Measurements from ENCODE around the gene SGSM2. TPM values are rescaled to one million over a fixed set of nuclear protein-coding genes. Genes with fewer than 3 reads are reported as not detected.

Gene SGSM2
- total and polyA plus RNA-seq, 2 of the 13 experiments (the other 11 are each of a cell fraction or from before 2014, with no cell fraction given): 30.4 to 51.3 TPM

GRCh38 chr17:2303204-2304188, 33.8 kb upstream of the SGSM2 start, which contains the start of the genes SMG6 and SRR (continued):
- TF ChIP-seq HNRNPL (IDR thresholded peaks at IDR 0.05; ENCODE audit: low read depth, low read length): no peak
- TF ChIP-seq, protein P1, sequence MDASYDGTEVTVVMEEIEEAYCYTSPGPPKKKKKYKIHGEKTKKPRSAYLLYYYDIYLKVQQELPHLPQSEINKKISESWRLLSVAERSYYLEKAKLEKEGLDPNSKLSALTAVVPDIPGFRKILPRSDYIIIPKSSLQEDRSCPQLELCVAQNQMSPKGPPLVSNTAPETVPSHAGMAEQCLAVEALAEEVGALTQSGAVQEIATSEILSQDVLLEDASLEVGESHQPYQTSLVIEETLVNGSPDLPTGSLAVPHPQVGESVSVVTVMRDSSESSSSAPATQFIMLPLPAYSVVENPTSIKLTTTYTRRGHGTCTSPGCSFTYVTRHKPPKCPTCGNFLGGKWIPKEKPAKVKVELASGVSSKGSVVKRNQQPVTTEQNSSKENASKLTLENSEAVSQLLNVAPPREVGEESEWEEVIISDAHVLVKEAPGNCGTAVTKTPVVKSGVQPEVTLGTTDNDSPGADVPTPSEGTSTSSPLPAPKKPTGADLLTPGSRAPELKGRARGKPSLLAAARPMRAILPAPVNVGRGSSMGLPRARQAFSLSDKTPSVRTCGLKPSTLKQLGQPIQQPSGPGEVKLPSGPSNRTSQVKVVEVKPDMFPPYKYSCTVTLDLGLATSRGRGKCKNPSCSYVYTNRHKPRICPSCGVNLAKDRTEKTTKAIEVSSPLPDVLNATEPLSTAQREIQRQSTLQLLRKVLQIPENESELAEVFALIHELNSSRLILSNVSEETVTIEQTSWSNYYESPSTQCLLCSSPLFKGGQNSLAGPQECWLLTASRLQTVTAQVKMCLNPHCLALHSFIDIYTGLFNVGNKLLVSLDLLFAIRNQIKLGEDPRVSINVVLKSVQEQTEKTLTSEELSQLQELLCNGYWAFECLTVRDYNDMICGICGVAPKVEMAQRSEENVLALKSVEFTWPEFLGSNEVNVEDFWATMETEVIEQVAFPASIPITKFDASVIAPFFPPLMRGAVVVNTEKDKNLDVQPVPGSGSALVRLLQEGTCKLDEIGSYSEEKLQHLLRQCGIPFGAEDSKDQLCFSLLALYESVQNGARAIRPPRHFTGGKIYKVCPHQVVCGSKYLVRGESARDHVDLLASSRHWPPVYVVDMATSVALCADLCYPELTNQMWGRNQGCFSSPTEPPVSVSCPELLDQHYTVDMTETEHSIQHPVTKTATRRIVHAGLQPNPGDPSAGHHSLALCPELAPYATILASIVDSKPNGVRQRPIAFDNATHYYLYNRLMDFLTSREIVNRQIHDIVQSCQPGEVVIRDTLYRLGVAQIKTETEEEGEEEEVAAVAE (CRISPR knock-in tag; IDR thresholded peaks at IDR 0.05; ENCODE audit: borderline replicate concordance): no peak
- TF ChIP-seq ATF2 (CRISPR knock-in tag; IDR thresholded peaks at IDR 0.05): peak; percentile 13; the same call in 1 of the 2 replicates
- TF ChIP-seq, protein P2, sequence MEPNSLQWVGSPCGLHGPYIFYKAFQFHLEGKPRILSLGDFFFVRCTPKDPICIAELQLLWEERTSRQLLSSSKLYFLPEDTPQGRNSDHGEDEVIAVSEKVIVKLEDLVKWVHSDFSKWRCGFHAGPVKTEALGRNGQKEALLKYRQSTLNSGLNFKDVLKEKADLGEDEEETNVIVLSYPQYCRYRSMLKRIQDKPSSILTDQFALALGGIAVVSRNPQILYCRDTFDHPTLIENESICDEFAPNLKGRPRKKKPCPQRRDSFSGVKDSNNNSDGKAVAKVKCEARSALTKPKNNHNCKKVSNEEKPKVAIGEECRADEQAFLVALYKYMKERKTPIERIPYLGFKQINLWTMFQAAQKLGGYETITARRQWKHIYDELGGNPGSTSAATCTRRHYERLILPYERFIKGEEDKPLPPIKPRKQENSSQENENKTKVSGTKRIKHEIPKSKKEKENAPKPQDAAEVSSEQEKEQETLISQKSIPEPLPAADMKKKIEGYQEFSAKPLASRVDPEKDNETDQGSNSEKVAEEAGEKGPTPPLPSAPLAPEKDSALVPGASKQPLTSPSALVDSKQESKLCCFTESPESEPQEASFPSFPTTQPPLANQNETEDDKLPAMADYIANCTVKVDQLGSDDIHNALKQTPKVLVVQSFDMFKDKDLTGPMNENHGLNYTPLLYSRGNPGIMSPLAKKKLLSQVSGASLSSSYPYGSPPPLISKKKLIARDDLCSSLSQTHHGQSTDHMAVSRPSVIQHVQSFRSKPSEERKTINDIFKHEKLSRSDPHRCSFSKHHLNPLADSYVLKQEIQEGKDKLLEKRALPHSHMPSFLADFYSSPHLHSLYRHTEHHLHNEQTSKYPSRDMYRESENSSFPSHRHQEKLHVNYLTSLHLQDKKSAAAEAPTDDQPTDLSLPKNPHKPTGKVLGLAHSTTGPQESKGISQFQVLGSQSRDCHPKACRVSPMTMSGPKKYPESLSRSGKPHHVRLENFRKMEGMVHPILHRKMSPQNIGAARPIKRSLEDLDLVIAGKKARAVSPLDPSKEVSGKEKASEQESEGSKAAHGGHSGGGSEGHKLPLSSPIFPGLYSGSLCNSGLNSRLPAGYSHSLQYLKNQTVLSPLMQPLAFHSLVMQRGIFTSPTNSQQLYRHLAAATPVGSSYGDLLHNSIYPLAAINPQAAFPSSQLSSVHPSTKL (CRISPR knock-in tag; IDR thresholded peaks at IDR 0.05): no peak; the same call in 1 of the 2 replicates
- no peak for TF ChIP-seq MLLT10 (CRISPR knock-in tag; IDR thresholded peaks at IDR 0.05)
- peak; percentile 63; the same call in 1 of the 2 replicates for TF ChIP-seq ZBTB38 (CRISPR knock-in tag; IDR thresholded peaks at IDR 0.05)
- peak; percentile 64; the same call in 1 of the 2 replicates for TF ChIP-seq KDM5A (IDR thresholded peaks at IDR 0.05; ENCODE audit: borderline replicate concordance, low read length)
- peak; percentile 46; the same call in 1 of the 2 replicates for TF ChIP-seq TFDP2 (CRISPR knock-in tag; IDR thresholded peaks at IDR 0.05)
- TF ChIP-seq ELF3 (CRISPR knock-in tag; IDR thresholded peaks at IDR 0.05): peak; percentile 36; the same call in 1 of the 2 replicates
- TF ChIP-seq ZNF691 (CRISPR knock-in tag; IDR thresholded peaks at IDR 0.05; ENCODE audit: borderline replicate concordance, low read depth): 0 out of 2 replicates have a peak, but pooled peaks have one; percentile 34
- TF ChIP-seq, protein P3, sequence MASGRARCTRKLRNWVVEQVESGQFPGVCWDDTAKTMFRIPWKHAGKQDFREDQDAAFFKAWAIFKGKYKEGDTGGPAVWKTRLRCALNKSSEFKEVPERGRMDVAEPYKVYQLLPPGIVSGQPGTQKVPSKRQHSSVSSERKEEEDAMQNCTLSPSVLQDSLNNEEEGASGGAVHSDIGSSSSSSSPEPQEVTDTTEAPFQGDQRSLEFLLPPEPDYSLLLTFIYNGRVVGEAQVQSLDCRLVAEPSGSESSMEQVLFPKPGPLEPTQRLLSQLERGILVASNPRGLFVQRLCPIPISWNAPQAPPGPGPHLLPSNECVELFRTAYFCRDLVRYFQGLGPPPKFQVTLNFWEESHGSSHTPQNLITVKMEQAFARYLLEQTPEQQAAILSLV (CRISPR knock-in tag; IDR thresholded peaks at IDR 0.05; ENCODE audit: borderline replicate concordance): peak; percentile 61; the same call in 1 of the 2 replicates
- peak; percentile 45; the same call in 1 of the 2 replicates for TF ChIP-seq ZMAT3 (CRISPR knock-in tag; conservative IDR thresholded peaks at IDR 0.05)
- no peak for TF ChIP-seq KDM2A (CRISPR knock-in tag; IDR thresholded peaks at IDR 0.05; ENCODE audit: borderline replicate concordance, low read depth)

Data from HepG2 (cell line).